Measurements from ENCODE around the gene ZNF8.
"Not testable (repeated sequence)": the region's sequence is repeated elsewhere in the genome, so short reads cannot be mapped to it uniquely, and the experiment has no call there.

Gene ZNF8

DNA sequence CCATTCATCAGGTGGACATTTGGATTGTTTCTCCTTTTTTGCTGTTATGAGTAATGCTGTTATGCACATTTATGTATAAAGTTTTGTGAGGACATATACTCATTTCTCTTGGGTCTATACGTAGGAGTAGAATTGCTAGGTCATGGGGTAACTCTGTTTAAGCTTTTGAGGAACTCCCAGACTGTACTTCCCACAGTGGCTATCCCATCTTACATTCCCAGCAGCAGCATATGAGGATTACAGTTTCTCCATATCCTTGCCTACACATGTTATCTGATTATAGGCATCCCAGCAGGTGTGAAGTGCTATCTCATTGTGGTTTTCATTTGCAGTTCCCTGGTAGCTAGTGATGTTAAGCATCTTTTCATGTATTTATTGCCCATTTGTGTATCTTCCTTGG is 53.9 kb downstream of the ZNF8 start:
- no peak for DNase-seq (ENCODE audit: low read depth, low spot score)
- no peak overlapping the region for H3K27ac ChIP-seq

DNA sequence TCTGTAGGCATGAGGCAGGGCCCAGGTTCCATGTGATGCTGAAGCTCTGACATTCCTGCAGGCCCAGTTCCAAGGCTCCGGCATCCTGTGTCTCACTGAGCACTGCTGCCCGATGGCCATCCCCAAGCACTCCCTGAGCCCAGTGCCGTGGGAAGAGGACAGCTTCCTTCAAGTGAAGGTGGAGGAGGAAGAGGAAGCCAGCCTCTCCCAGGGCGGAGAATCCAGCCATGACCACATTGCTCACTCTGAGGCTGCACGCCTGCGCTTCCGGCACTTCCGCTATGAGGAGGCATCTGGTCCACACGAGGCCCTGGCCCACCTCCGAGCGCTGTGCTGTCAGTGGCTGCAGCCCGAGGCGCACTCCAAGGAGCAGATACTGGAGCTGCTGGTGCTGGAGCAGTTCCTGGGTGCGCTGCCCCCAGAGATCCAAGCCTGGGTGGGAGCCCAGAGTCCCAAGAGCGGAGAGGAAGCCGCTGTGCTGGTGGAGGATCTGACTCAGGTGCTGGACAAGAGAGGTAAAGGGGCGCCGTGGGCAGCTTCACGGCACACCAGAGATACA is 56.0 kb downstream of the ZNF8 start:
- no peak for DNase-seq (ENCODE audit: low read depth, low spot score)

GRCh38 chr19:58335630-58336029 is 56.9 kb downstream of the ZNF8 start:
- no peak for DNase-seq (ENCODE audit: low read depth, low spot score)
- no peak overlapping the region for H3K27ac ChIP-seq

More for the DNA sequence above, 56.0 kb downstream of the ZNF8 start:
- no peak overlapping the region for H3K27ac ChIP-seq

GRCh38 chr19:58336216-58336615 is 57.5 kb downstream of the ZNF8 start:
- no peak for DNase-seq (ENCODE audit: low read depth, low spot score)
- H3K27ac ChIP-seq: no peak overlapping the region

DNA sequence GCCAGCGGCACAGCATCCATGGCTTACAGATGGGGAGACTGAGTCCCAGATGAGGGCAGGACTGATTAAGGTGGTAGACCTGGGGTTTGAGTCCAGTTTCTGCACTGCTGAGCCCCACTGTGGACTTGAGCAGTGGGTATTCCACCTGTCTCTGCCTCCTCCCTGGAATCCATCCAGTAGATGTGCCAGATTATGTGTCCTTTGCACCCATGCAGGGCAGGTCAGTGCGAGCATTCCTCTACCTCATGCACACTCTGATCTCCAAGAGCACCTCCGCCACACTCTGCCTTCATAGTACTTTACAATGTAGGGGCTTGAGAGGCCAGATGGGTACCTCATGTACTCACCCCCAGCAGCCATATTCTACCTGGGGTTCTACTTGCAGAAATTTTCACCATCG is 58.1 kb downstream of the ZNF8 start:
- DNase-seq (ENCODE audit: low read depth, low spot score): no peak
- H3K27ac ChIP-seq: no peak overlapping the region

GRCh38 chr19:58338336-58338735 is 59.6 kb downstream of the ZNF8 start:
- DNase-seq (ENCODE audit: low read depth, low spot score): no peak

GRCh38 chr19:58338825-58339558 is 60.2 kb downstream of the ZNF8 start:
- H3K27ac ChIP-seq: no peak overlapping the region
- no peak for DNase-seq (ENCODE audit: low read depth, low spot score)

More at GRCh38 chr19:58338336-58338735, 59.6 kb downstream of the ZNF8 start:
- H3K27ac ChIP-seq: no peak overlapping the region

GRCh38 chr19:58345558-58345957 is 66.8 kb downstream of the ZNF8 start:
- H3K27ac ChIP-seq: no peak overlapping the region
- DNase-seq (ENCODE audit: low read depth, low spot score): no peak

- no peak overlapping the region for H3K27ac ChIP-seq
These were observed 68.5 kb downstream of the ZNF8 start for GRCh38 chr19:58346961-58347929.

GRCh38 chr19:58348080-58348479 is 69.3 kb downstream of the ZNF8 start:
- DNase-seq (ENCODE audit: low read depth, low spot score); H3K27ac ChIP-seq: not testable (repeated sequence)

More at GRCh38 chr19:58346961-58347929, 68.5 kb downstream of the ZNF8 start:
- DNase-seq (ENCODE audit: low read depth, low spot score): no peak

DNA sequence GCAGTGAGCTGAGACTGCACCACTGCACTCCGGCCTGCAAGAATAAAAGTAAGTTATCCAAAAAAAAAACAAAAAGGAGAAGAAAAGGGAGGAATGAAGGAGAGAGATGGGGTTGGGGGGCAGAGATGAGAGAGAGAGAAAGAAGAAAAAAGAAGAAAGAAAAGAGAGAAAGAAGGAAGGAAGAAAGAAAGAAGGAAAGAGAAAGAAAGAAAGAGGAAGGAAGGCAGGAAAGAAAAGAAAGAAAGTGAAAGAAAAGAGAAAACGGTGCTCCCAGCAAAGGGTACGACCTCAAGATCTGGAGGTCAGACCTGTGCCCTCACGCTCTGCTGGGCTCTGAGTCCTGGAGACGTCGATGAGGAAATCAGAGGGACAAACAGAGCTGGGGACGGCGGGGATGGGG is 70.8 kb downstream of the ZNF8 start:
- H3K27ac ChIP-seq: no peak overlapping the region
- DNase-seq (ENCODE audit: low read depth, low spot score): no peak

GRCh38 chr19:58350001-58350861 is 71.5 kb downstream of the ZNF8 start:
- H3K27ac ChIP-seq: no peak overlapping the region
- no peak for DNase-seq (ENCODE audit: low read depth, low spot score)

- H3K27ac ChIP-seq: no peak overlapping the region
These were observed 72.3 kb downstream of the ZNF8 start for GRCh38 chr19:58350871-58351557.

DNA sequence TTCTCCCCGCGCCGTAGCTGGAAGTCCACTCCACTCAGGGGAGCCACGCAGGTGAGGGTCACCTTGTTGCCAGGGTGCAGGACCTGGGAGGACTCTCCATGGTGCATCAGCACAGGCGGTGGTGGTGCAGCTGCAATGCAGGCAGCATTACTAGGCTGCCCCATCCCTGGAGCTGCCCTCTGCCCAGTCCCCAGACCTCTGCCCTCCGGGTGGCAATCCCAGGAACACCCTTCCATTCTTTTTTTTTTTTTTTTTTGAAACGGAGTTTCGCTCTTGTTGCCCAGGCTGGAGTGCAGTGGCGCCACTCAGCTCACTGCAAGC is 72.8 kb downstream of the ZNF8 start:
- no peak for DNase-seq (ENCODE audit: low read depth, low spot score)
- no peak overlapping the region for H3K27ac ChIP-seq

More at GRCh38 chr19:58350871-58351557, 72.3 kb downstream of the ZNF8 start:
- DNase-seq (ENCODE audit: low read depth, low spot score): no peak

DNA sequence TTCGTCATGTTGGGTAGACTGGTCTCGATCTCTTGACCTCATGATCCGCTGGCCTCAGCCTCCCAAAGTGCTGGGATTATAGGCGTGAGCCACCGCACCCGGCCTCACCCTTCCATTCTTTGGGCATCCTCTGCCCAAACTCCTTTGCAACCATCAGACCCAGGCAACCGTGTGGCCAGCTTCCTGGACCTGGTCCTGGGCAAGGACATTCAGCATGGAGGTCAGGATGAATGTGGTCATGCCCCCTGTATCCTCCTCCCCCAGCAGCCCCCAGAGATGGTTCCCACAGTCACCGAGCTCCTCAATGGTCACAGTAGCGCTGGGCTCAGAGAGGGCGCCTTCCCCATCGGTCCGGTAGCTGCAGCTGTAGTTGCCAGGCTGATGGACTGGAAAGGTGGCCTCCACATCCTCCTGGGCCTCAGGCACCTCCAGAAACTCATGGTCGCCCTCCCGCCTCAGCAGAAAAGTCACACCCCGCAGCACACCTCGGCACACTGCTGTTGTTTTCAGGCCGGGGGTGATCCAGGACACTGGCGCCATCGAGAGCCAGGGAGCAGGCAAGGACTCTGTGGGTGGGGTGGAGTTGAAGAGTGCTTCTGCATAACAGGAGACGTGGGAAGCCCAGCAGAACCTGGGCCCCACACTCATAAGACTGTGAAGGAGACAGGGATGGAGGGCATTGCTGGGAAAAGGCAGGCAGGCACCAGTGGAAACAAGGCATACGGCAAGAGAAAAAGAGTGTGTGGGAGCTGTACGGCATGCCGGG is 73.4 kb downstream of the ZNF8 start:
- no peak overlapping the region for H3K27ac ChIP-seq
- DNase-seq (ENCODE audit: low read depth, low spot score): no peak
